ENCODE data around the gene PPP1R13L.

The PPP1R13L gene

DNA sequence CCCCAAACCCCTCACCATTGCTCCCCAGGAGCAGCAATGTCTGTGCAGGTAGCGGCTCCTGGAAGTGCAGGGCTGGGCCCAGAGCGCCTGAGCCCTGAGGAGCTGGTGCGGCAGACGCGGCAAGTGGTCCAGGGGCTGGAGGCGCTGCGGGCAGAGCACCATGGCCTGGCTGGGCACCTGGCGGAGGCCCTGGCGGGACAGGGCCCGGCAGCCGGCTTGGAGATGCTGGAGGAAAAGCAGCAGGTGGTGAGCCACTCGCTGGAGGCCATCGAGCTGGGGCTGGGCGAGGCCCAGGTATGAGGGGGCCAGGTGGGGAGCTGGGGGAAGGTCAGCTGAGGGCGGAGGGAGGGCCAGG is 59.4 kb downstream of the PPP1R13L start:
- Histone ChIP-seq H3F3A (ENCODE audit: insufficient read depth, low read length) (no peaks in the 10 kb centered on the region), H3K4me3 (ENCODE audit: low read depth, low read length, poor library complexity, severe bottlenecking) (no peak overlapping the region), H3K4me2 (ENCODE audit: low read length) (no peak overlapping the region), H3K36me3 (ENCODE audit: insufficient read depth, low read length) (no peaks in the 10 kb centered on the region), H3K27ac (ENCODE audit: low read depth, low read length, poor library complexity, severe bottlenecking) (no peak overlapping the region), H3K9me3 (ENCODE audit: low read length) (no peaks in the 10 kb centered on the region), H3K9me2 (ENCODE audit: low read depth, low read length) (no peaks in the 10 kb centered on the region), H4K20me1 (ENCODE audit: insufficient read depth, low read length) (no peaks in the 10 kb centered on the region), H3K9ac (ENCODE audit: low read length) (no peak overlapping the region), H3K79me2 (ENCODE audit: insufficient read depth, low read length) (no peaks in the 10 kb centered on the region), H3K27me3 (ENCODE audit: insufficient read depth, low read length) (peaks cover 17% of the 10 kb centered on the region; the same call in 1 of the 2 replicates), H3K4me1 (ENCODE audit: insufficient read depth, low read length, severe bottlenecking) (peaks cover 8% of the 10 kb centered on the region), H2AFZ (ENCODE audit: low read length) (no peak overlapping the region)
- TF ChIP-seq, protein P1, sequence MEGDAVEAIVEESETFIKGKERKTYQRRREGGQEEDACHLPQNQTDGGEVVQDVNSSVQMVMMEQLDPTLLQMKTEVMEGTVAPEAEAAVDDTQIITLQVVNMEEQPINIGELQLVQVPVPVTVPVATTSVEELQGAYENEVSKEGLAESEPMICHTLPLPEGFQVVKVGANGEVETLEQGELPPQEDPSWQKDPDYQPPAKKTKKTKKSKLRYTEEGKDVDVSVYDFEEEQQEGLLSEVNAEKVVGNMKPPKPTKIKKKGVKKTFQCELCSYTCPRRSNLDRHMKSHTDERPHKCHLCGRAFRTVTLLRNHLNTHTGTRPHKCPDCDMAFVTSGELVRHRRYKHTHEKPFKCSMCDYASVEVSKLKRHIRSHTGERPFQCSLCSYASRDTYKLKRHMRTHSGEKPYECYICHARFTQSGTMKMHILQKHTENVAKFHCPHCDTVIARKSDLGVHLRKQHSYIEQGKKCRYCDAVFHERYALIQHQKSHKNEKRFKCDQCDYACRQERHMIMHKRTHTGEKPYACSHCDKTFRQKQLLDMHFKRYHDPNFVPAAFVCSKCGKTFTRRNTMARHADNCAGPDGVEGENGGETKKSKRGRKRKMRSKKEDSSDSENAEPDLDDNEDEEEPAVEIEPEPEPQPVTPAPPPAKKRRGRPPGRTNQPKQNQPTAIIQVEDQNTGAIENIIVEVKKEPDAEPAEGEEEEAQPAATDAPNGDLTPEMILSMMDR (IDR thresholded peaks at IDR 0.05; ENCODE audit: low read length) = no peak
- no peak for TF ChIP-seq EZH2 (IDR thresholded peaks at IDR 0.05; ENCODE audit: borderline replicate concordance, low read length)

DNA sequence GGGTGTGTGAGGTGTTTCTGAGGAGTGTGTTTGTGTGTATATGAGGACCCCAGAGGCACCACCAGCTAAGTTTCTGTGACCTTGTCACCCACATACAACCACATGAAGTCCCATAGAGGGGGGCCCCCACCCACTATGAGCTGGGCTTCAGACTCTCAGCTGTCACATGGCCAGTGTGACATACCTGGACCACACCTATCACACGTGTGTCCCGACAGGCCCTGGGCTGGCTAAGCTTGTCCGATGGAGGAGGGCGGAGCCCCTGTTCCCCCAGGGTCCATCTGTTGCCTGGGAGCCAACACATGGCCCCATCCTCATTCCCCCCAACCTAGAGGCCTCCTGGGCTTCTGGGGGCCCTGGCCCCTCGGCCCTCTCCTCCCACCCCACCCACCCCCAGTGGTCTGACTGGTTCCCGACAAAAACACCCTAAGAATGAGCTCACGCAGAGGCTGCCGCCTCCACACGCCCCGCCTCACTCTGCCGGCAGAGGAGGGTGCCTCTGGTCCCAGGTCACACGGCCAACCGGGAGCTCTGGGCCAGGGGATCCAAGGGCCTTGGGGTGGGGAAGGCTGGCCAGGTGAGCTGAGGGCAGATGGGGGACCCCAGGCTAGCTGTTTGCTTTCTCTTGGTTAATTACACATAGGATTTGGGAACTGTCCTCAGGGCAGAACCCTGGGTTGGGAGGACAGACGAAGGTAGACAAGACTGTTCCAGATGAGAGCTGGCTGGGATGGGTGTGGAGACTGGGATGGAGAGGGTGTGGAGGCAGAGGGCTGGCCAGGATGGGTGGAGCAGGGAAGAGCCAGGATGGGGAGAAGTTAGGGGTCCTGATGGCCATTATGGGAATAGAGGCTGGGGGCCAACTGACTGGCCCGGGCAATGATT is 60.0 kb downstream of the PPP1R13L start:
- Histone ChIP-seq H3K4me1 (ENCODE audit: insufficient read depth, low read length, severe bottlenecking) (peaks cover 14% of the 10 kb centered on the region), H3K9me2 (ENCODE audit: low read depth, low read length) (no peaks in the 10 kb centered on the region), H3K9ac (ENCODE audit: low read length) (no peak overlapping the region), H3K4me2 (ENCODE audit: low read length) (no peak overlapping the region), H3K36me3 (ENCODE audit: insufficient read depth, low read length) (no peaks in the 10 kb centered on the region), H3K9me3 (ENCODE audit: low read length) (no peaks in the 10 kb centered on the region), H3F3A (ENCODE audit: insufficient read depth, low read length) (no peaks in the 10 kb centered on the region), H3K4me3 (ENCODE audit: low read depth, low read length, poor library complexity, severe bottlenecking) (no peak overlapping the region), H3K27me3 (ENCODE audit: insufficient read depth, low read length) (peaks cover 17% of the 10 kb centered on the region; the same call in 1 of the 2 replicates), H3K27ac (ENCODE audit: low read depth, low read length, poor library complexity, severe bottlenecking) (no peak overlapping the region), H3K79me2 (ENCODE audit: insufficient read depth, low read length) (no peaks in the 10 kb centered on the region), H4K20me1 (ENCODE audit: insufficient read depth, low read length) (no peaks in the 10 kb centered on the region), H2AFZ (ENCODE audit: low read length) (no peak overlapping the region)
- TF ChIP-seq EZH2 (IDR thresholded peaks at IDR 0.05; ENCODE audit: borderline replicate concordance, low read length) = no peak
- TF ChIP-seq, protein P1 (IDR thresholded peaks at IDR 0.05; ENCODE audit: low read length) = no peak

DNA sequence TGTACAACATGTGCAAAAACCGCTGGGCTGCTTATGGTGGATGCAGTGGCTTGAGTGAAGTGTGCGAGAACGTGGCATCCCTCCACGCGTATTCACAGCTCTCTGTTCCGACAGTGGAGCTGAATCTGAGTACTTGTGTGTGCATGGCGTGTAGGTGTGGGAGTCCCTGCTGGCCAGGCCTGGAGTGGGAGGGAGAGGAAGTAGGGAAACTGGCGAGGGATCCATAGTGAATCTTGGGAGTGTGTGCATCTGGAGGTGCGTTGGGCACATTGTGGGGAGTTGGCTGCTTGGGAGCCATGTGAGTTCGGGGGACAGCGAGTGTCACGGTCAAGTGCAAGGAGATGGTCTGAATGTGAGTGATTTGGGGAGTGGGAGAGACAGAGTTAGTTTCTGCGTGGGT is 62.0 kb downstream of the PPP1R13L start:
- H3K4me3 ChIP-seq (ENCODE audit: low read depth, low read length, poor library complexity, severe bottlenecking) = no peak overlapping the region
- H3K36me3 ChIP-seq (ENCODE audit: insufficient read depth, low read length) = no peaks in the 10 kb centered on the region
- no peak overlapping the region for H2AFZ ChIP-seq (ENCODE audit: low read length)
- no peak overlapping the region for H3K4me2 ChIP-seq (ENCODE audit: low read length)
- no peaks in the 10 kb centered on the region for H3K9me3 ChIP-seq (ENCODE audit: low read length)
- H3K79me2 ChIP-seq (ENCODE audit: insufficient read depth, low read length) = no peaks in the 10 kb centered on the region
- no peak overlapping the region for H3K9ac ChIP-seq (ENCODE audit: low read length)
- peaks cover 17% of the 10 kb centered on the region for H3K4me1 ChIP-seq (ENCODE audit: insufficient read depth, low read length, severe bottlenecking)
- H3K9me2 ChIP-seq (ENCODE audit: low read depth, low read length) = no peaks in the 10 kb centered on the region
- H3K27ac ChIP-seq (ENCODE audit: low read depth, low read length, poor library complexity, severe bottlenecking) = no peak overlapping the region
- peaks cover 17% of the 10 kb centered on the region; the same call in 1 of the 2 replicates for H3K27me3 ChIP-seq (ENCODE audit: insufficient read depth, low read length)
- no peaks in the 10 kb centered on the region for H3F3A ChIP-seq (ENCODE audit: insufficient read depth, low read length)
- TF ChIP-seq EZH2 (IDR thresholded peaks at IDR 0.05; ENCODE audit: borderline replicate concordance, low read length) = no peak
- H4K20me1 ChIP-seq (ENCODE audit: insufficient read depth, low read length) = no peaks in the 10 kb centered on the region
